Gastroesophageal sphincter (tissue), 4 donors: ENCODE measurements around the gene SUCLG2. TPM values are rescaled to one million over a fixed set of nuclear protein-coding genes. Genes with fewer than 3 reads are reported as not detected.

ENCODE experiments used
- ATAC-seq: fragments of 150-250 bp; one replicate; pipeline ENCODE4 v1.9.1; 2016; ENCODE audit warnings: mild to moderate bottlenecking, moderate library complexity
- H3K27ac ChIP-seq, 4 donors: fragments of 200-600 bp; sonication (generic) in 3 of 4; 1 replicate in 3 of 4; 2 replicates in 1 of 4; pipeline ENCODE4 v1.5.1; 2016 to 2019
- H3K27me3 ChIP-seq: fragments of 200-600 bp; sonication (generic); one replicate; pipeline ENCODE4 v1.5.1; 2019
- H3K36me3 ChIP-seq, 2 donors: fragments of 200-600 bp; sonication (generic); one replicate each; pipeline ENCODE4 v1.5.1; 2019; ENCODE audit warnings: control low read depth in 1 of 2
- H3K4me1 ChIP-seq, 3 donors: fragments of 200-600 bp; sonication (generic); 1 replicate in 2 of 3; 2 replicates in 1 of 3; pipeline ENCODE4 v1.5.1; 2016 to 2019; ENCODE audit warnings: control low read depth in 2 of 3
- H3K4me3 ChIP-seq, 2 donors: fragments of 200-600 bp; sonication (generic); one replicate each; pipeline ENCODE4 v1.5.1; 2019; ENCODE audit warnings: mild to moderate bottlenecking in 1 of 2, moderate library complexity in 1 of 2
- H3K9me3 ChIP-seq, 3 donors: fragments of 200-600 bp; sonication (generic); one replicate each; pipeline ENCODE4 v1.5.1; 2017 to 2019; ENCODE audit warnings: control low read depth in 2 of 3
- CTCF ChIP-seq, 4 experiments: fragments of 200-600 bp in 2 of 4; fragments of 450-650 bp in 2 of 4; sonication (generic) in 1 of 4; IDR thresholded peaks; one replicate each; pipeline ENCODE4 v1.5.1; 2017 to 2019; ENCODE audit warnings: antibody characterized with exemption in 4 of 4, mild to moderate bottlenecking in 2 of 4, moderate library complexity in 2 of 4
- EP300 ChIP-seq: sonication (generic); formaldehyde crosslinking; IDR thresholded peaks from one replicate; pipeline ENCODE4 v1.6.1; 2017; ENCODE audit warnings: antibody characterized with exemption, mild to moderate bottlenecking
- POLR2A ChIP-seq, 2 donors: fragments of 450-650 bp; IDR thresholded peaks; one replicate each; pipeline ENCODE4 v1.6.1; 2017; ENCODE audit warnings: antibody characterized with exemption in 2 of 2, mild to moderate bottlenecking in 2 of 2, moderate library complexity in 1 of 2
- POLR2AphosphoS5 ChIP-seq: sonication (generic); formaldehyde crosslinking; IDR thresholded peaks from one replicate; pipeline ENCODE4 v1.6.1; 2017; ENCODE audit warnings: antibody characterized with exemption
- WGBS, 2 donors: methylation state at CpG; one replicate each; pipeline ENCODE4 v1.1.5; 2018; ENCODE audit warnings: low coverage in 1 of 2; 5-methylcytosine and 5-hydroxymethylcytosine counted together
- total RNA-seq, 4 donors: library from RNA; depleted of rRNA; stranded (reverse); fragments of >200 nt; gene quantifications; one replicate each; pipeline ENCODE4 v1.1.0, GENCODE V29; 2016

The SUCLG2 gene
- total RNA-seq, 4 donors from 2014 or later, result 53.3 to 79.4 (median 69.8) TPM

GRCh38 chr3:67578416-67578815 lies 76.0 kb downstream of the SUCLG2 start:
- no peak overlapping the region for H3K27ac ChIP-seq
- TF ChIP-seq POLR2AphosphoS5, result no peak
- no peak for TF ChIP-seq CTCF (IDR thresholded peaks at IDR 0.05)
- no peak for ATAC-seq
- no peaks in the 10 kb centered on the region for H3K9me3 ChIP-seq
- H3K4me3 ChIP-seq, result no peak overlapping the region
- H3K4me1 ChIP-seq, result no peaks in the 10 kb centered on the region
- no peaks in the 10 kb centered on the region for H3K27me3 ChIP-seq
- WGBS, 2 donors, result 59 to 78% methylated on average over 5 of the region's 5 CpGs
- peaks cover 0 to 5% of the 10 kb centered on the region in 2 donors for H3K36me3 ChIP-seq

DNA sequence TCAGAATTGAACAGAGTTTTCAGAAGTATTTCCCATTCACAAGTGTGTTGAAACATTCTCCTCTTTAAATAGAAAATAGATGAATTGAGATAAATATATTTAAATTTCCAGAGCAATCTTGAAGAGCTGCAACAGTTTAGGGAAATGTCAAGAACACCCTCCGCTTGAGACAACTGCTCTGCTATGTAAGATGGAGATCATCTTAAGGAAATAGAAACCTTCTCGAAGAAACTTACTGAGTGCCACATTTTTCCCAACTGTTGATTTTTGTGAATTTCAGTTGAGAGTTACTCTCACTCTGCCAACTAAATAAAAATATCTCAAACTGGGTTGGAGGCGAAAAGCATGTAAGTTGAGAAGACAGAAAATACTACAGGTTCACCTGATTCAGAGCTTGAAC lies 78.0 kb downstream of the SUCLG2 start:
- Histone ChIP-seq H3K4me3 (no peak overlapping the region), H3K9me3 (no peaks in the 10 kb centered on the region), H3K4me1 (no peaks in the 10 kb centered on the region), H3K27ac (no peak overlapping the region), H3K27me3 (no peaks in the 10 kb centered on the region), H3K36me3 (peaks cover 0 to 5% of the 10 kb centered on the region in 2 donors)
- ATAC-seq, result no peak
- 95 to 100% methylated on average over 3 of the region's 3 CpGs for WGBS, 2 donors
- TF ChIP-seq CTCF (IDR thresholded peaks at IDR 0.05), result no peak
- TF ChIP-seq POLR2A (IDR thresholded peaks at IDR 0.05), result no peak
- TF ChIP-seq EP300, result no peak
- TF ChIP-seq POLR2AphosphoS5, result no peak

DNA sequence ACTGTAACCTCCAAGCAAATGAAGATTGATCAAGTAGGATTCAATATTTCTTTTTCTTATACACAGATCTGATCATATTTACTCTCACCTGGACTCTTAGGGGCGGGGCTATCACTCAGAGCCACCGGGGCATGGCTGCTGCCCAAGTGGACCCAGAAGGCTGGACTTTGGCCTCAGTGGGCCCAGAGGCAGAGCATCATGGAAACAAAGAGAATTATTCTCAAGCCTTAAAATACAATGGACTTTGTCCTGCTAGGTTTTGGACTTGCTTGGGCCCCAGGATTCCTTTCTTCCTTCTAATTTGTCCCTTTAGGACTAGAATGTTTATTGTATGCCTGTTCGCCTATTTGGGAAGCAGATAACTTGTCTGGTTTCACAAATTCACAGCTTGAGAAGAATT lies 85.1 kb downstream of the SUCLG2 start:
- Histone ChIP-seq H3K9me3 (no peaks in the 10 kb centered on the region), H3K27me3 (no peaks in the 10 kb centered on the region), H3K27ac (no peak overlapping the region), H3K4me3 (no peak overlapping the region), H3K4me1 (no peaks in the 10 kb centered on the region), H3K36me3 (no peaks in the 10 kb centered on the region)
- WGBS, 2 donors, result 97 to 100% methylated on average over 3 of the region's 3 CpGs
- TF ChIP-seq POLR2AphosphoS5 (no peak), EP300 (no peak), CTCF (IDR thresholded peaks at IDR 0.05) (no peak), POLR2A (IDR thresholded peaks at IDR 0.05) (no peak)
- ATAC-seq, result no peak

GRCh38 chr3:67567893-67568292 lies 86.5 kb downstream of the SUCLG2 start:
- ATAC-seq, result no peak
- Histone ChIP-seq H3K9me3 (no peaks in the 10 kb centered on the region), H3K36me3 (no peaks in the 10 kb centered on the region), H3K27ac (no peak overlapping the region), H3K4me1 (no peaks in the 10 kb centered on the region), H3K4me3 (no peak overlapping the region), H3K27me3 (no peaks in the 10 kb centered on the region)
- TF ChIP-seq POLR2A (IDR thresholded peaks at IDR 0.05) (no peak), POLR2AphosphoS5 (no peak), EP300 (no peak), CTCF (IDR thresholded peaks at IDR 0.05) (no peak)
- 61 to 80% methylated on average over 5 of the region's 5 CpGs for WGBS, 2 donors

DNA sequence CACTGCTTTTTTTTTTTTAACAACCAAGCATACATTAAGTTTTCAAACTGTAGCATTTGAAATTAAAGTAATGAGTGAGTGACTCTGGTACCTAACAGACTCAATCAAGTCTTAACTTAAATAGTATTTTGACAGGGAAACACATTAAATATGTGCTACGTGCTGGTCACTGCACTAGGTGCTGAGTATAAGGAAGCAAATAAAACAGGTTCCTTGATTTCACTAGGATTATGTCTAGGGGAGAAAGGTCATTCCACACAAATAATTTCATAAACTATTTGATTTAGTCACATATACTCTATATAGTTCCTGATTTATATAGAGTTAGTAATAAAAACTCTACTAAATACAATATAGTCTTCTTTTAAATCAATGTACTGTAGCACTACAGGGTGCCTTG lies 89.4 kb downstream of the SUCLG2 start:
- Histone ChIP-seq H3K4me1 (peaks cover 0 to 6% (median 0%) of the 10 kb centered on the region in 3 donors), H3K9me3 (no peaks in the 10 kb centered on the region), H3K27ac (no peak overlapping the region), H3K27me3 (no peaks in the 10 kb centered on the region), H3K4me3 (no peak overlapping the region), H3K36me3 (no peaks in the 10 kb centered on the region)
- TF ChIP-seq POLR2AphosphoS5 (no peak), CTCF (IDR thresholded peaks at IDR 0.05) (no peak), POLR2A (IDR thresholded peaks at IDR 0.05) (no peak)
- 100% methylated on average over 1 of the region's 1 CpG for WGBS, 2 donors
- ATAC-seq, result no peak
